Right atrium auricular region (tissue), 2 donors: Measurements from ENCODE around the gene HIBADH. TPM values are rescaled to one million over a fixed set of nuclear protein-coding genes. Genes with fewer than 3 reads are reported as not detected.

Experiments used
- DNase-seq: peaks from one replicate; pipeline ENCODE4 v3.0.0-alpha.2; 2019; ENCODE audit warnings: low spot score
- H3K27ac ChIP-seq, 2 donors: fragments of 200-600 bp; sonication (generic); 1 replicate in 1 of 2; 2 replicates in 1 of 2; pipeline ENCODE4 v1.5.1; 2016 to 2019
- H3K27me3 ChIP-seq, 2 donors: fragments of 200-600 bp; sonication (generic); one replicate each; pipeline versions ENCODE4 v1.5.1 to v1.6.0; 2017 to 2019
- H3K36me3 ChIP-seq: fragments of 200-600 bp; sonication (generic); one replicate; pipeline ENCODE4 v1.5.1; 2016
- H3K4me1 ChIP-seq, 2 donors: fragments of 200-600 bp; sonication (generic); one replicate each; pipeline versions ENCODE4 v1.5.1 to v1.6.0; 2017 to 2019
- H3K4me3 ChIP-seq, 2 donors: fragments of 200-600 bp; sonication (generic); 1 replicate in 1 of 2; 2 replicates in 1 of 2; pipeline ENCODE4 v1.5.1; 2017 to 2019; ENCODE audit warnings: mild to moderate bottlenecking in 1 of 2, moderate library complexity in 1 of 2
- H3K9me3 ChIP-seq, 2 donors: fragments of 200-600 bp; sonication (generic); one replicate each; pipeline ENCODE4 v1.5.1; 2019
- total RNA-seq, 2 donors: library from RNA; depleted of rRNA; stranded (reverse); fragments of >200 nt; gene quantifications; one replicate each; pipeline ENCODE4 v1.1.0, GENCODE V29; 2016
- TF ChIP-seq, protein P1 (sequence below), 2 donors: fragments of 200-600 bp; sonication (generic); IDR thresholded peaks; one replicate each; pipeline ENCODE4 v1.5.1; 2019; ENCODE audit warnings: antibody characterized with exemption in 2 of 2

Gene HIBADH
- total RNA-seq, 2 donors from 2014 or later: 42.0 to 95.0 TPM

DNA sequence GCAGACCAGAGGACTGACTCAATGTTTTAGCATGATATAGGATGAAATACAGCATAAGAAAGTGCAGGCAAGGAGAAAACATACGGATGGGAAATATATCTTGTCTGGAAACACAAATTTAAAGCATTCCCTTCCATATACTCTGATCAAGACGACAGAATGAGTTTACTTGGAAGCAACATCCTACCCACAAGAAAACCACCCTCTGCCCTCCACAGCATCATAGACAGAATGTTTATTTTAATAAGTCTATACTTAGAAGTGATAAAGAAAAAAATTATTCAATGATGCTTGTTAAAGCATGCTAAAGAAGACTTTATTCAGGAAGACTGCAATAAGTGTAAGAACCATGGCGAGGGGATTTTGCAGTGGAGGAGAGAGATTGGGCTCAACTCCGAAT lies 32.4 kb upstream of the HIBADH start:
- H3K4me1 ChIP-seq: no peaks in the 10 kb centered on the region
- DNase-seq: no peak
- no peaks in the 10 kb centered on the region for H3K27me3 ChIP-seq
- H3K9me3 ChIP-seq: no peaks in the 10 kb centered on the region
- H3K36me3 ChIP-seq: no peaks in the 10 kb centered on the region
- no peak overlapping the region for H3K27ac ChIP-seq
- no peak overlapping the region for H3K4me3 ChIP-seq
- TF ChIP-seq, protein P1, sequence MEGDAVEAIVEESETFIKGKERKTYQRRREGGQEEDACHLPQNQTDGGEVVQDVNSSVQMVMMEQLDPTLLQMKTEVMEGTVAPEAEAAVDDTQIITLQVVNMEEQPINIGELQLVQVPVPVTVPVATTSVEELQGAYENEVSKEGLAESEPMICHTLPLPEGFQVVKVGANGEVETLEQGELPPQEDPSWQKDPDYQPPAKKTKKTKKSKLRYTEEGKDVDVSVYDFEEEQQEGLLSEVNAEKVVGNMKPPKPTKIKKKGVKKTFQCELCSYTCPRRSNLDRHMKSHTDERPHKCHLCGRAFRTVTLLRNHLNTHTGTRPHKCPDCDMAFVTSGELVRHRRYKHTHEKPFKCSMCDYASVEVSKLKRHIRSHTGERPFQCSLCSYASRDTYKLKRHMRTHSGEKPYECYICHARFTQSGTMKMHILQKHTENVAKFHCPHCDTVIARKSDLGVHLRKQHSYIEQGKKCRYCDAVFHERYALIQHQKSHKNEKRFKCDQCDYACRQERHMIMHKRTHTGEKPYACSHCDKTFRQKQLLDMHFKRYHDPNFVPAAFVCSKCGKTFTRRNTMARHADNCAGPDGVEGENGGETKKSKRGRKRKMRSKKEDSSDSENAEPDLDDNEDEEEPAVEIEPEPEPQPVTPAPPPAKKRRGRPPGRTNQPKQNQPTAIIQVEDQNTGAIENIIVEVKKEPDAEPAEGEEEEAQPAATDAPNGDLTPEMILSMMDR (IDR thresholded peaks at IDR 0.05): no peak

DNA sequence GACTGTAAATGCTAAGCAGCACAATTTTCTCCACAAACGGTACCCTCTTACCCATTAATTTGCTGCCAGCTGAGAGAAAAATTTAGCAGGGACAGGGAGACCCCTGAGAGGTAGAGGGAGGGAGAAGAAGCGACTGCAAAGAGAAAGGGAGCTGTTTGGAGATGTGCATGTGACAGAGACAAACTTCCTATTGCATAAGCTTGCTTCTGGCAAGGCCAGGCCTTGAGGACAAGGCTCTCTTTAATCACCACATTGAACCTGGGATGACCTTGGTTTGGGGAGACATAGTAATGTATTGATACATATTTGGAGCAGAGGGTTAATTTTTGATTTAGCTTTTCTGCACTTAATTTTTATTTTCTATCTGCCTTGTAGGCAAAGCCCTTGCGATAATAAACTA lies 31.1 kb upstream of the HIBADH start:
- H3K9me3 ChIP-seq: no peaks in the 10 kb centered on the region
- H3K27me3 ChIP-seq: no peaks in the 10 kb centered on the region
- no peak overlapping the region for H3K27ac ChIP-seq
- no peak overlapping the region for H3K4me3 ChIP-seq
- no peaks in the 10 kb centered on the region for H3K36me3 ChIP-seq
- TF ChIP-seq, protein P1 (IDR thresholded peaks at IDR 0.05): no peak
- no peak for DNase-seq
- H3K4me1 ChIP-seq: no peaks in the 10 kb centered on the region

DNA sequence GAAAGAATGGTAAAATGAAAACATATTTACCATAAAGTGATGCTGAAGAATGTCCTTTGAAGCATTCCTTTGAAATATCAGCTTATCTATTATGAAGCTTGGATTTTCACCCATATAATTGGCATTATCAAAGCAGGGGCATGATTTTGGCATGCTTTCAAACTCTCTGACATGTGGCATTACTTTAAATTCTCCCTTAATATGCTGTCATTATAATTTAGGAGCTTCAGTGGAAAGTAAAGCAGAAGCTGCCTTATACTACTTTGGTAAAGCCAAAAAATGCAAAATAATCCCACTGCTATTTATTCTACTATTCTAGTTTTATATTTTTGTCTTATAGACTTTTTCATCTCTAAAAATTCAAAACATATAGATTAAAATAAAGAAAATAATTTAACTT lies 28.0 kb upstream of the HIBADH start:
- no peak overlapping the region for H3K4me3 ChIP-seq
- H3K4me1 ChIP-seq: no peaks in the 10 kb centered on the region
- DNase-seq: no peak
- H3K27me3 ChIP-seq: no peaks in the 10 kb centered on the region
- no peaks in the 10 kb centered on the region for H3K36me3 ChIP-seq
- no peak overlapping the region for H3K27ac ChIP-seq
- H3K9me3 ChIP-seq: no peaks in the 10 kb centered on the region
- TF ChIP-seq, protein P1 (IDR thresholded peaks at IDR 0.05): no peak

DNA sequence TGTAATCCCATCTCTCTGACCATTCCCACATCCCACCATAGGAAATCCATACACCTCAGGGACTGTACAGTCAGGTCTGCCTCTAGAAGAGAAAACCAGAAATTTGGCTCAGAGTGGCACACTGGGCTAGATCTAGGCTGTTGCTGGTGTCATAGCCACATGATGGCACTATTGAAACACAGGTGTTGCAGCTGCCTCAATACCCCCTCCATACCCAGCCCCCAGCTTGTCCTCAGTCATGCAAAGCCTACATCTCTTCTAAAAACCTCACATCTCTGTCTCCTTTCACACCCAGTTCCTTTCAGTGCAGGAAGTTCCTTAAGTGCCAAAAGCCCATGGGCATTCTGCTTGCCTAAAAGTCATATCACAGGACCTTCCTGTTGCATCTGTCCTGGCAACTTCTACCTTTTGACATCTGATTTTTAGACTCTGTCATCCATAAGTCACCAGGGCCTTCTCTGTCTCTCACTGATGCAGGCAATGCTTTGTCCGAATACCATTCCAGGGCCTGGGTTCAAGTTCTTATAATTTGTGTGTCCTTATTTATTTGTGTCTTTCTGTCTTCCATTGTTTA lies 27.0 kb upstream of the HIBADH start:
- no peaks in the 10 kb centered on the region for H3K4me1 ChIP-seq
- H3K27ac ChIP-seq: no peak overlapping the region
- no peaks in the 10 kb centered on the region for H3K36me3 ChIP-seq
- no peak for DNase-seq
- H3K4me3 ChIP-seq: no peak overlapping the region
- TF ChIP-seq, protein P1 (IDR thresholded peaks at IDR 0.05): peak in 1 of 2 donors; percentile 41
- no peaks in the 10 kb centered on the region for H3K27me3 ChIP-seq
- H3K9me3 ChIP-seq: no peaks in the 10 kb centered on the region

DNA sequence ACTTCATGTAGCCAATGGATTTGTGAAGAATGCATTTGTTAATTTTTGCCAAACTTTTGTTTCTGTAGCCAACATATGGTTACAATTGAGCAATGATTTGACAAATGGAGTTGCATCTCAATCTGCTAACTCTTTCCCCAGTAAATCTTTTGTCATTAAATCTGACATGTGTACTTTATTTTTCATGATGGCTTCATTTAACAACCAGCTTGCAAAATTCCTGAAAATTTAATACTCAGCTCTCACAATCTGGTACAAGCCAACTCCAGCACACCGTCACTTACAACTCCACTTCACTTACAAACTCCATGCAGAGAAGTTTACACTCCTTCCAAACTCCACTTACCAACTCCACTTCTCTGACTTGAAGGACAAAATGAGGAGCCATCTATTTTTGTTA lies 26.5 kb upstream of the HIBADH start:
- Histone ChIP-seq H3K36me3 (no peaks in the 10 kb centered on the region), H3K27ac (no peak overlapping the region), H3K27me3 (no peaks in the 10 kb centered on the region), H3K4me3 (no peak overlapping the region), H3K4me1 (no peaks in the 10 kb centered on the region), H3K9me3 (no peaks in the 10 kb centered on the region)
- TF ChIP-seq, protein P1 (IDR thresholded peaks at IDR 0.05): no peak
- DNase-seq: no peak

DNA sequence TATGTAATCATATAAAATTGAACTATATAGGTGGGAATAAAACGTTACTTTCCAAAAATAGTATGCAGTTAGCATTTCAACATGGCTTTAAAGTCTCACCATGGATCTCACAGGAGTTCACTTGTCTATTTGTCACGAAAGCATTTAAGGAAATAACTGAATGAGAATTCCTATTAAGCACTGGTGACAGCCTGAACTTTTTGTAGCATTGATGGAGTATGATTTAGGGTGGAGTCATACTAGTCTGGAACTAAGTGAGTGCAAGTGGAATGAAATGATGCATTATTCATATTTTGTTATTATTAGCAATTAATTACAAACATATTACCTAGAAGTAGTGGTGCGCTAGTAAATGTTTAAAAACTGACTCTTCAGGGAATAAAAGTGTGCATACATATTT lies 26.0 kb upstream of the HIBADH start:
- Histone ChIP-seq H3K27ac (no peak overlapping the region), H3K36me3 (no peaks in the 10 kb centered on the region), H3K9me3 (no peaks in the 10 kb centered on the region), H3K4me3 (no peak overlapping the region), H3K27me3 (no peaks in the 10 kb centered on the region), H3K4me1 (no peaks in the 10 kb centered on the region)
- TF ChIP-seq, protein P1 (IDR thresholded peaks at IDR 0.05): no peak
- DNase-seq: no peak
